ENCODE measurements around the gene RNH1.

RNH1 gene

GRCh38 chr11:535519-536454, 28.7 kb upstream of the RNH1 start, which contains the start of gene HRAS:
Gene HRAS, minus strand, starts transcription at chr11:535576.
- Histone ChIP-seq H3K4me3 (peak within 1 kb of the TSS; percentile 81 to 98), H3K9me3 (no peaks in the 10 kb centered on the region), H3K27ac (peak within 1 kb of the TSS; percentile 76 to 78), H3K36me3 (peaks cover 22 to 29% (median 24%) of the 10 kb centered on the region in 3 donors), H3K4me1 (peaks cover 3 to 44% (median 34%) of the 10 kb centered on the region in 4 donors), H3K27me3 (peaks cover 0 to 11% of the 10 kb centered on the region in 2 donors)
- no peak for TF ChIP-seq CTCF (IDR thresholded peaks at IDR 0.05)
- peak; percentile 91 to 97 for DNase-seq
- intact Hi-C loops (cut with DNase I; ENCODE audit: low total_unique reads), result loop anchor here (10.0 kb wide), 1 partner anchor 231 kb away; the partner anchor contains the start of gene IFITM2

GRCh38 chr11:535210-535518, 28.1 kb upstream of the RNH1 start:
- peaks cover 22 to 32% (median 24%) of the 10 kb centered on the region in 3 donors for H3K36me3 ChIP-seq
- TF ChIP-seq CTCF (IDR thresholded peaks at IDR 0.05), result no peak
- peak overlapping the region; percentile 81 to 98 for H3K4me3 ChIP-seq
- intact Hi-C loops (cut with DNase I; ENCODE audit: low total_unique reads), result loop anchor here (10.0 kb wide), 1 partner anchor 230 kb away; the partner anchor contains the start of gene IFITM2
- peaks cover 0 to 11% of the 10 kb centered on the region in 2 donors for H3K27me3 ChIP-seq
- no peaks in the 10 kb centered on the region for H3K9me3 ChIP-seq
- H3K27ac ChIP-seq, result peak overlapping the region; percentile 76 to 78
- peaks cover 3 to 44% (median 34%) of the 10 kb centered on the region in 4 donors for H3K4me1 ChIP-seq
- DNase-seq, result no peak

- DNase-seq, result peak in 1 of 2 donors; percentile 70
- peak overlapping the region; percentile 76 to 78 for H3K27ac ChIP-seq
- no peak for TF ChIP-seq CTCF (IDR thresholded peaks at IDR 0.05)
- peak overlapping the region; percentile 81 to 98 for H3K4me3 ChIP-seq
- H3K4me1 ChIP-seq, result peaks cover 3 to 44% (median 34%) of the 10 kb centered on the region in 4 donors
- H3K9me3 ChIP-seq, result no peaks in the 10 kb centered on the region
- intact Hi-C loops (cut with DNase I; ENCODE audit: low total_unique reads), result loop anchor here (10.0 kb wide), 1 partner anchor 230 kb away; the partner anchor contains the start of gene IFITM2
- peaks cover 0 to 11% of the 10 kb centered on the region in 2 donors for H3K27me3 ChIP-seq
- H3K36me3 ChIP-seq, result peaks cover 22 to 38% (median 24%) of the 10 kb centered on the region in 3 donors
Measured at GRCh38 chr11:534396-535209, 27.6 kb upstream of the RNH1 start.

GRCh38 chr11:533586-534395, 26.7 kb upstream of the RNH1 start:
- DNase-seq, result peak in 1 of 2 donors; percentile 68
- Histone ChIP-seq H3K27me3 (peaks cover 0 to 11% of the 10 kb centered on the region in 2 donors), H3K9me3 (no peaks in the 10 kb centered on the region), H3K27ac (peak overlapping the region; percentile 76 to 78), H3K4me3 (peak overlapping the region; percentile 81 to 98), H3K4me1 (peaks cover 3 to 44% (median 34%) of the 10 kb centered on the region in 4 donors), H3K36me3 (peaks cover 22 to 45% (median 24%) of the 10 kb centered on the region in 3 donors)
- intact Hi-C loops (cut with DNase I; ENCODE audit: low total_unique reads), result loop anchor here (2.0 to 10.0 kb wide), 2 partner anchors 77 to 229 kb away; partner anchors contain the start of gene IFITM2
- no peak for TF ChIP-seq CTCF (IDR thresholded peaks at IDR 0.05)
